ENCODE results near the gene MPHOSPH8. TPM values are rescaled to one million over a fixed set of nuclear protein-coding genes. Genes with fewer than 3 reads are reported as not detected.

The MPHOSPH8 gene
- total RNA-seq, 1 experiment from 2014 or later, result 29.1 TPM

DNA sequence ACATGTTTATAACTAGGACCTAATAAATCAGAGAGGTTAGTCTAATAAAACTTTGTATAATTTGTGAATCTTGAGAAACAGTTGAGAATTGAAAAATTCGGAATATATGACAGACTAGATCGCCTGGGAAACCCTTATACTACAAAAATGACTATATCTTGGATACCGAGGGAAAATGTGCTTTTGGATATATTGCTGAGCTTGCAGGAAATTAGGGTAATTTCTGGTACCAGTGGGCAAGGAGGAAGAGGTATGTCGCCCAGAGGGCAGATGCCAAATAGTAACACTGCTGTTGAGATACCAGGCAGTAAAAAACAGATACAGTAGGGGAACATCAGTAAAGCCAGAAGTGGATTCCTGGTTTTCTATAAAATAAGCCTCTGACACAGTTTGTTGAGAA lies 17.3 kb downstream of the MPHOSPH8 start:
- Histone ChIP-seq H3K27ac (ENCODE audit: low read depth, low read length, poor library complexity, severe bottlenecking) (no peak overlapping the region), H3K4me3 (ENCODE audit: low read depth, low read length, poor library complexity, severe bottlenecking) (no peak overlapping the region), H3K4me1 (ENCODE audit: insufficient read depth, low read length, poor library complexity, severe bottlenecking) (no peaks in the 10 kb centered on the region), H3K9me3 (ENCODE audit: low read depth, low read length, poor library complexity, severe bottlenecking) (no peaks in the 10 kb centered on the region), H3K27me3 (replicated peaks; ENCODE audit: insufficient read depth, low read depth, low read length, poor library complexity) (no peaks in the 10 kb centered on the region), H3K36me3 (ENCODE audit: insufficient read depth, low read length, poor library complexity, severe bottlenecking) (peaks cover 29% of the 10 kb centered on the region)
- BruUV-seq (replicated peaks), result no TSS peak
- ChIA-PET CTCF (no interaction called here), POLR2A (ENCODE audit: low non-redundant PET) (no interaction called here)
- no peak for TF ChIP-seq EZH2 (IDR thresholded peaks at IDR 0.05; ENCODE audit: borderline replicate concordance, low read depth, low read length, poor library complexity, severe bottlenecking)
- no peak for DNase-seq (ENCODE audit: low spot score)
- intact Hi-C loops (cut with micrococcal nuclease; ENCODE audit: unreplicated experiment), result no loop called here

DNA sequence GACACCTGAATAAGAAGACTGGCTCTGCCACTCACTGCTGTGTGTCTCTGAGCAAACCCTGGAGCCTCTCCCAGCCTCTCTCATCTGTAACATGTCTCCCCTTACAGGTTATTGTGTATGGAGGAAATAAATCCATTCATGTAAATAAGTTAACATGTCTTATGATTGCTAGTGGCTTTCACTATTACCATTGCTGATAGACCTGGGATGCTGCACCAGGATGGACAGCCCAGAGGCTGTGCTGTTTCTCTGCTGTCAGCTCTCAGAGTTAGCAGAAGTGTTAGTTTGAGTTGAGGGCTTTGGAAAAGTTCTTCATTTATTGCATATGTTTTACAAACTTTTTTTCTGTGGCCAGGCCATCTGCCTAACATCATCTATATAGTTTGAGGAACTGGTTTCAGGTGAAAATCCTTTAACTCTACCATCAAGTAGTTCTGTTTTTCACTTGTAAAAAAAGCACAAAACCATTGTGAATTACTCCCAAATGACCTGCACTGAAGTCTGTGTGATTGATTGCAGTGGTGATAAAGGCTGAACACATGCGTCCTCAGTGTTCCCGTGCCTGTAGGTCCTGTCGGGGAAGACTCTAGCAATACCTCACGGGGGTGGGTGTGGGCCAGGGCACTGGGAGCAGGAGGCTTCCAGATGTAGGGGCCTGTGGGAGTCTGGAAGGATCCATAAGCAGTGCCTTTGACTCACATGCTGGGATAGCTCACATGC lies 24.6 kb downstream of the MPHOSPH8 start:
- Histone ChIP-seq H3K27me3 (replicated peaks; ENCODE audit: insufficient read depth, low read depth, low read length, poor library complexity) (no peaks in the 10 kb centered on the region), H3K27ac (ENCODE audit: low read depth, low read length, poor library complexity, severe bottlenecking) (no peak overlapping the region), H3K4me3 (ENCODE audit: low read depth, low read length, poor library complexity, severe bottlenecking) (no peak overlapping the region), H3K4me1 (ENCODE audit: insufficient read depth, low read length, poor library complexity, severe bottlenecking) (no peaks in the 10 kb centered on the region), H3K36me3 (ENCODE audit: insufficient read depth, low read length, poor library complexity, severe bottlenecking) (peaks cover 17% of the 10 kb centered on the region), H3K9me3 (ENCODE audit: low read depth, low read length, poor library complexity, severe bottlenecking) (no peaks in the 10 kb centered on the region)
- CTCF ChIA-PET, result no interaction called here
- intact Hi-C loops (cut with micrococcal nuclease; ENCODE audit: unreplicated experiment), result no loop called here
- DNase-seq (ENCODE audit: low spot score), result no peak
- TF ChIP-seq, protein P1, sequence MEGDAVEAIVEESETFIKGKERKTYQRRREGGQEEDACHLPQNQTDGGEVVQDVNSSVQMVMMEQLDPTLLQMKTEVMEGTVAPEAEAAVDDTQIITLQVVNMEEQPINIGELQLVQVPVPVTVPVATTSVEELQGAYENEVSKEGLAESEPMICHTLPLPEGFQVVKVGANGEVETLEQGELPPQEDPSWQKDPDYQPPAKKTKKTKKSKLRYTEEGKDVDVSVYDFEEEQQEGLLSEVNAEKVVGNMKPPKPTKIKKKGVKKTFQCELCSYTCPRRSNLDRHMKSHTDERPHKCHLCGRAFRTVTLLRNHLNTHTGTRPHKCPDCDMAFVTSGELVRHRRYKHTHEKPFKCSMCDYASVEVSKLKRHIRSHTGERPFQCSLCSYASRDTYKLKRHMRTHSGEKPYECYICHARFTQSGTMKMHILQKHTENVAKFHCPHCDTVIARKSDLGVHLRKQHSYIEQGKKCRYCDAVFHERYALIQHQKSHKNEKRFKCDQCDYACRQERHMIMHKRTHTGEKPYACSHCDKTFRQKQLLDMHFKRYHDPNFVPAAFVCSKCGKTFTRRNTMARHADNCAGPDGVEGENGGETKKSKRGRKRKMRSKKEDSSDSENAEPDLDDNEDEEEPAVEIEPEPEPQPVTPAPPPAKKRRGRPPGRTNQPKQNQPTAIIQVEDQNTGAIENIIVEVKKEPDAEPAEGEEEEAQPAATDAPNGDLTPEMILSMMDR (conservative IDR thresholded peaks at IDR 0.05; ENCODE audit: low read depth, low read length), result no peak
- no peak for TF ChIP-seq EZH2 (IDR thresholded peaks at IDR 0.05; ENCODE audit: borderline replicate concordance, low read depth, low read length, poor library complexity, severe bottlenecking)
- BruUV-seq (replicated peaks), result no TSS peak
- POLR2A ChIA-PET (ENCODE audit: low non-redundant PET), result interaction anchor here (0.7 kb wide), 1 partner anchor 166 kb away, joined by 6 read pairs; no protein-coding TSS in a partner anchor

DNA sequence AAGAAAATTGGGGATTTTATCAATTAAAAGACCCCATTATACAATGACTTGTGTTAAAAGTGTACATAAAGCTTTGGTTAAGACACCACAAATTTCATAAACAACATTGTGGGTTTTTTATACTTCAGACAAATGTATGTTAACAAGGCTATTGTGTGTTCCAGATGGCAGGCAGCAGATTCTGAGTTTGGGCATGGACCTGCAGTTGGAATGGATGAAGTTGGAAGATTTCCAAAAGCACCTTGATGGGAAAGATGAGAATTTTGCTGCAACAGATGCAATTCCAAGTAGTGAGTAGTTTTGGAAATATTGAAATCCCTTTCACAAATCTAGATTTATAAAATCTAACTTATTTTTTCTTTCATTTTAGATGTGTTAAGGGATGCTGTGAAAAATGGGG lies 25.4 kb downstream of the MPHOSPH8 start:
- H3K9me3 ChIP-seq (ENCODE audit: low read depth, low read length, poor library complexity, severe bottlenecking), result no peaks in the 10 kb centered on the region
- H3K4me1 ChIP-seq (ENCODE audit: insufficient read depth, low read length, poor library complexity, severe bottlenecking), result no peaks in the 10 kb centered on the region
- no peak for DNase-seq (ENCODE audit: low spot score)
- H3K36me3 ChIP-seq (ENCODE audit: insufficient read depth, low read length, poor library complexity, severe bottlenecking), result peaks cover 19% of the 10 kb centered on the region
- intact Hi-C loops (cut with micrococcal nuclease; ENCODE audit: unreplicated experiment), result no loop called here
- no peak overlapping the region for H3K4me3 ChIP-seq (ENCODE audit: low read depth, low read length, poor library complexity, severe bottlenecking)
- POLR2A ChIA-PET (ENCODE audit: low non-redundant PET), result no interaction called here
- CTCF ChIA-PET, result no interaction called here
- BruUV-seq (replicated peaks), result no TSS peak
- TF ChIP-seq, protein P1 (conservative IDR thresholded peaks at IDR 0.05; ENCODE audit: low read depth, low read length), result no peak
- no peak for TF ChIP-seq EZH2 (IDR thresholded peaks at IDR 0.05; ENCODE audit: borderline replicate concordance, low read depth, low read length, poor library complexity, severe bottlenecking)
- no peak overlapping the region for H3K27ac ChIP-seq (ENCODE audit: low read depth, low read length, poor library complexity, severe bottlenecking)
- no peaks in the 10 kb centered on the region for H3K27me3 ChIP-seq (replicated peaks; ENCODE audit: insufficient read depth, low read depth, low read length, poor library complexity)

- H3K9me3 ChIP-seq (ENCODE audit: low read depth, low read length, poor library complexity, severe bottlenecking), result no peaks in the 10 kb centered on the region
- no peaks in the 10 kb centered on the region for H3K27me3 ChIP-seq (replicated peaks; ENCODE audit: insufficient read depth, low read depth, low read length, poor library complexity)
- DNase-seq (ENCODE audit: low spot score), result no peak
- ChIA-PET CTCF (no interaction called here), POLR2A (ENCODE audit: low non-redundant PET) (no interaction called here)
- no peak overlapping the region for H3K4me3 ChIP-seq (ENCODE audit: low read depth, low read length, poor library complexity, severe bottlenecking)
- BruUV-seq (replicated peaks), result TSS peak; percentile 33
- intact Hi-C loops (cut with micrococcal nuclease; ENCODE audit: unreplicated experiment), result no loop called here
- TF ChIP-seq EZH2 (IDR thresholded peaks at IDR 0.05; ENCODE audit: borderline replicate concordance, low read depth, low read length, poor library complexity, severe bottlenecking), result no peak
- TF ChIP-seq, protein P1 (conservative IDR thresholded peaks at IDR 0.05; ENCODE audit: low read depth, low read length), result no peak
- H3K36me3 ChIP-seq (ENCODE audit: insufficient read depth, low read length, poor library complexity, severe bottlenecking), result peaks cover 24% of the 10 kb centered on the region
- no peak overlapping the region for H3K27ac ChIP-seq (ENCODE audit: low read depth, low read length, poor library complexity, severe bottlenecking)
- no peaks in the 10 kb centered on the region for H3K4me1 ChIP-seq (ENCODE audit: insufficient read depth, low read length, poor library complexity, severe bottlenecking)
These were observed 27.7 kb downstream of the MPHOSPH8 start for GRCh38 chr13:19661126-19661525.

All from A673 (cell line).